DMS114 treated with DMSO at 0.1 percent for 48 hours (cell line): ENCODE measurements around the gene TBC1D20.
A peak's percentile ranks its signal among the peaks of the same experiment; 100 is the strongest.
"Not testable (repeated sequence)": the region's sequence is repeated elsewhere in the genome, so short reads cannot be mapped to it uniquely, and the experiment has no call there.

Source experiments
- DNase-seq: peaks from one replicate; lab custom pipeline; 2025; ENCODE audit not compliant: unreplicated experiment; lab: John Stamatoyannopoulos, UW

TBC1D20 gene

GRCh38 chr20:462199-462991 is at the start of gene TBC1D20:
TBC1D20 (minus strand) TSS chr20:462533; CDS start chr20:462405, 128 bp downstream.
- DNase-seq: peak; percentile 61

- DNase-seq: not testable (repeated sequence)
These were observed 48.2 kb upstream of the TBC1D20 start for GRCh38 chr20:510328-511057.

DNA sequence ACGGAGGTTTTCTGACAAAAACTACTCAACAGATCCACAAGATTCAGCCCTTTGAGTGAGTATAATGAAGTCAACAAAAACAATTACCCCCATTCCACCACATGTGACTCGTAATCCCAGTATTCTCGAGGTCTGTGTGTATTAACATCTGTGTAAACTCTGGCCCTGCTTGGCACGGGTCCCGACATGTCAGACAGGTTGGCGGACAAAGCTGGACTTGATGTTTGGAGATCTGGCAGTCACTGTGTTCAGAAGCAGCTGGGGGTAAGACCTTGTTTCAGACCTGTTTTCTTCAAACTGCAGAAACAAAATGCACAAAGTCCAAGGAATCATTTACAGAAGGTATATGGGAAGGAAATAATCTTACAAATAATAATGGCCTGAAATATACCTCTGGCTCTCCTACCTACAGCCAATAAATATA is 46.0 kb upstream of the TBC1D20 start:
- DNase-seq: not testable (repeated sequence)

DNA sequence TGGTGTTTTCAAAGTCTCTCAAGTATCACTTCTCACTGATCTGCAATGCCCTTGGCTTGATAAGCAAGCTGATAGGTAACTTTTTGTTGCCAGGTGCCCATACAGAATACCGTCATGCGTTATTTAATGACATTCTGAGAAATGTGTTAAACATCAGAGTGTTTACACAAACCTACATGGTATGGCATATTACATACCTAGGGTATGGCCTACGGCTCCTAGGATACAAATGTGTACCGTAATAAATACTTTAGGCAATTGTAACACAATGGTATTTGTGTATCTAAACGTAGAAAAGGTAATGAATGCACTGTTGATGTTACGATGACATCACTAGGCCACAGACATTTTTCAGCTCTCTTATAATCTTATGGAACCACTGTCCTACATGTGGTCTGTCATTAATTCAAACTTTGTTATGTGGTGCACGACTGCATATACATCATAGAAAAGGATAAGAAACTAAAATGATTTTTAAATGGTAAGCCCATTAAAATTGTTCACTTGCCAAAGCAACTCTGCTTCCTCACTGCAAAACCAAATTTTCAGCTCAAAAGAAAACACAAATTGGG is 45.5 kb upstream of the TBC1D20 start:
- DNase-seq: no peak

DNA sequence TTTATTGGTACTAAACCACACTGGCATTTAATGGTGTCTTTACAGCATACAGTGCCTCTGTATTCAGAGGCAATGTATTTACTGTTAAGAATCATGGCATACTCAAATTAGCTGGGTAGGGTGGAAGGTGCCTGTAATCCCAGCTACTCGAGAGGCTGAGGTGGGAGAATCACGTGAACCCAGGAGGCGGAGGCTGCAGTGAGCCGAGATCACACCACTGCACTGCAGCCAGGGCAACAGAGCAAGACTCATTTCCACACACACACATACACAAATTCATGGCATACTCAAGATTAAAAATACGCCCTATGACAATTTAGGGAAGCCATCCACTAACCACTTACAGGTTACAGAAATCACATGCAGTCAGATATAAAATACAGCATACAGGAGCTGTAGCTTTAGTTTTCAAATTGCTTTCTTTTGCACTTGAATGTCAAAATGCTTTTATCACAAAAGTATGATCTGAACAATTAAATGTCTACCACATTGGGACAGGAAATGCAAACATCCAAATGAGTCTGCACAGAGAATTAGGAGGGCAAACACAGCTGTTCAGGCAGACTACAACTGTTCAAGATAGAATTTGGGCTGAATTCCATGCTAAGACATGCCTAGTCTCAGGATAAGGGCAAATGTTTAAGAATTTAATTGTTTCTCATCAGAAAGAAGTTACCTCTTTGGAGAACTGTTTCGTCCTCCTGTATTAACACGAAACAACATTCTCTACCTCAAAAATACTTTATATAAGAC is 44.8 kb upstream of the TBC1D20 start:
- no peak for DNase-seq

GRCh38 chr20:504632-505075 is 42.3 kb upstream of the TBC1D20 start:
- DNase-seq: no peak

DNA sequence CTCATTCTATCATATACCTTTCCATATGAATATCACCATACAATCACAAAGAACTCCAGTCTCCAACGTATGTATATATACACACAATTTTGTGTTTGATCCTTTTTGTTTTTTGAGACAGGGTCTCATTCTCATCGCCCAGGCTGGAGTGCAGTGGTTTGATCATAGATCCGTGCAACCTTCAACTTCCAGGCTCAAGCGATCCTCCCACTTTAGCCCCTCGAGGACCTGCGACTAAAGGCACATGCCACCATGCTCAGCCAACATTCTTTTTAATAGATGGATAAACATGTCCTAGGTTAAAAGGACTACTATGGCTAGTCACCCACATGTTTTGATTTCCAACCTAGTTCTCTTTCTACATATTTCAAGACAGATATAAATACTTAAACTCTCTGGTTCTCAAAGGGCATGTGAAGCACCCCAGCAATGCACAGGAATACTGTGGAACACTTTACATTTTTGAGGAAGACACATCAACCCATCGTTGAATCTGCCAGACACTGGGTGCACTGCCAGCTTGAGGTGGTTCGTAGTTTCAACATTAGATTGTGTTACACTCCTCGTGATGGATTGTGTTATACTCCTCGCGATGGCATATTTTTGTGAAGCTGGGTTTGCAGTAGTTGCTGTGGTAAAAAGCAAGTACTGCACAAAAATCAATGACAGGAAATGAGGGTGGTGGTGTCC is 40.9 kb upstream of the TBC1D20 start:
- no peak for DNase-seq

GRCh38 chr20:497979-498378 is 35.6 kb upstream of the TBC1D20 start:
- DNase-seq: no peak

GRCh38 chr20:496126-496696 is 33.9 kb upstream of the TBC1D20 start:
- DNase-seq: no peak

DNA sequence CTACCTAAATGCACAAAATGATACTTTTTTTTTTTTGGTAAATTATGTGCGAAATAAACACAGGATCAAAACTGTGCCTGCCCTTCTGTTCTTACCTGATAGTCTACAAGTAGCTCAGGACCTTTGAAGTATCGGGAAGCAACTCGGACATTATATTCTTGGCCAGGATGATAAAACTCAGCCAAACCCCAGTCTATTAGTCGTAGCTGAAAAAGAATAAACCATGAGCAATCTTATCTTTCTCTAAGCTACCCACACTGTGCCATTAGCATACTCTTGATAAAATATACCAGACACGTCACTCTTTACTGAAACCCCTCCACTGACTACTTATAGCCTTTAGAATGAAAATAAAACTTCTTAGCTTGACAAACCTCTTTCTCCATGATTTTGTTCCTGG is 29.8 kb upstream of the TBC1D20 start:
- DNase-seq: no peak

GRCh38 chr20:487655-488054 is 25.3 kb upstream of the TBC1D20 start:
- DNase-seq: no peak

- no peak for DNase-seq
These were observed 21.7 kb upstream of the TBC1D20 start for GRCh38 chr20:483815-484644.

- no peak for DNase-seq
These were observed 18.8 kb upstream of the TBC1D20 start for GRCh38 chr20:481167-481566.

GRCh38 chr20:480044-480443 is 17.7 kb upstream of the TBC1D20 start:
- DNase-seq: no peak

GRCh38 chr20:479487-479886 is 17.2 kb upstream of the TBC1D20 start:
- no peak for DNase-seq

GRCh38 chr20:478949-479429 is 16.7 kb upstream of the TBC1D20 start:
- peak; percentile 44 for DNase-seq

- no peak for DNase-seq
These were observed 15.9 kb upstream of the TBC1D20 start for GRCh38 chr20:478010-478948.
